Inflammatory macrophage treated with lipopolysaccharide for 4 hours (primary cell): ENCODE measurements around the gene GABPB1.

Experiments used
- DNase-seq: peaks from one replicate; pipeline ENCODE4 v3.0.0-alpha.2; 2020

GABPB1 gene

DNA sequence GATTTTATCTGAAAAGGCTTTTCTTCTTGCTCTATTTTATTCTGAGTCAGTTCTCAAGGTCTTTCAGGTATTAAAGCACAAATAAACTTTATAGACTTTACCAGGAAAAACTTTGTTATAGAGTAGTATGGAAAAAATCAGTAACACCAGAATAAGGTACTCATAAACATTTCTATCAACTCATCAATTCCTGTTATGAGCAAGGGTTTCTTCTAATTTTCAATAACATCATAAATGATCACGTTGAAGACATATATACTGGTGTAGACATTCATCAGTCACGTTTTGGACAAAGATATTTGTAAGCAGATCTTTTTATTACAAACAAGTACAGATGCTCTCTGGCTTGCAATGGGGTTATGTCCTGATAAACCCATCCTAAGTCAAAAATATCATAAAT lies 79.9 kb downstream of the GABPB1 start:
- DNase-seq, result no peak

DNA sequence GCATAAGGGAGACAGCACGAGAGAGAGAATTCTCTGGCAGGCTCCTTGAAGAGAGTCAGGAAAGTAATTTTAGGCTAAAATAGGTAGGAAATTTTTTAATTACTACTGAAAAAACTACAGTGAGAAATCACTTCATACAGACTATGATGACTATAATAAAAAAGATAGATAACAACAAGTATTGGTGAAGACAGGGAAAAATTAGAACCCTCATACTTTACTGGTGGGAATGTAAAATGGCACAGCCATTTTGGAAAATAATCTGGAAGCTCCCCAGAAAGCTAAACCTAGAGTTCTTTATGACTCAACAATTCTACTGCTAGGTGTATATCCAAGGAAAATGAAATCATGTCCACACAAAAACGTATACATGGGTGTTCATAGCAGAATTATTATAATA lies 87.4 kb downstream of the GABPB1 start:
- no peak for DNase-seq

DNA sequence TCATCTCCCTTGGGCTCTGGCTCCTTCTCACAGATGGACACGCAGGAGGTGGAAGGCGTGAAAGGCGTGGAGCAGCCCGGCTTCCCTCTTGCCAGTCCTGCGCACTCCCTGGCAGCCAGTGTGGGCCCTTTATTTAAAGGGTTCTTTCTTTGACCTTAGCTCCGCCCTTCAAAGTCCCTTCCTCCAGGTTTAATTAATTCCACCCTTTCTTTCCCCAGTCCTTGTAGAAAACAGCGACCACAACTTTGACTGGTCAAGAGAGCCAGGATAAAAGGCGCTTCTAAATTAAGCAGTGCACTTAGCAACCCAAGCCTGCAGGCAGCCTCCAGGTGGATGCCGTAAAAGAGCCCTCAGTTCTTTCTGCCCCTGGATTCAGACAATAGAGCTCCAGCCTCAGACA lies 89.4 kb downstream of the GABPB1 start, which contains the start of gene HDC:
Gene HDC, minus strand, starts transcription at position 107 of the 400 bp plus-strand sequence. Its CDS starts 103 bp downstream, at position 4.
- no peak for DNase-seq

DNA sequence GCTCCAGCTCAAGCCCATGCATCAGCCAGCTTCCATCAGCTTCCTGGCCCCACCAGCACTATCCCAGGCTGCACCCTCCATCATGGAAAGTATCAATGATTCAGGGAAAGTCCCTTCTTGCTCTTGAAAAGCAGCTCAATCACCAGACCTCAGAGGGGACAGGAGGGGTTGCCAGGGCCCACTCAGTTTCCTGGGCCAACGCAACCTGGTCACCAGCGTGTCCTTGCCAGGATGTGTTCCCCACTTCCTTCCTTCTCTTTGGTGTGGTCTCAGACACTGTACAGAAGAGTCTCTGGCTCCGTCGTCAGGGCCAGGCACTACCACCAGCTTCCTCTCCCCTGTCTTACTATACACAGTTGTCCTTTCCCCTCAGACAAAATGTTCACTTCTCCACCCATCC lies 92.5 kb downstream of the GABPB1 start:
- peak; percentile 4 for DNase-seq

DNA sequence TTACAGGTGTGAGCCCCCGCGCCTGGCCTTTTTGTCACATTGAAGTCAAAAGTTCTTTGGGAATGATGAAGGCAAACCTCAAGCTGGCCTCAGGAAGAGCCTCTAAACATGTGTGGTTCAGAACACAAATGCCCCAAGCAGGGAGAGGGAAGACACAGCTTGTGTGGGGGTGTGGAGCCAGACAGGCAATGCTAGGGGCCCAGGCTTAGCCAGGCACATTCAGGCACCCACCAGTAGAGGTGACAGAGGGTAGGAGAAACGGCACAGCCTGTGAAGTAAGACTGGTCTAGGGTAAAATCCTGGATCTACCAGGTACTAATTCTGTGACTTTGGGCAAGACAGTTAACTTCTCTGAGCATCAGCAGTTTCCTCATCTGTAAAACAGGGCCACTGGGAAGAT lies 93.0 kb downstream of the GABPB1 start:
- DNase-seq, result no peak

DNA sequence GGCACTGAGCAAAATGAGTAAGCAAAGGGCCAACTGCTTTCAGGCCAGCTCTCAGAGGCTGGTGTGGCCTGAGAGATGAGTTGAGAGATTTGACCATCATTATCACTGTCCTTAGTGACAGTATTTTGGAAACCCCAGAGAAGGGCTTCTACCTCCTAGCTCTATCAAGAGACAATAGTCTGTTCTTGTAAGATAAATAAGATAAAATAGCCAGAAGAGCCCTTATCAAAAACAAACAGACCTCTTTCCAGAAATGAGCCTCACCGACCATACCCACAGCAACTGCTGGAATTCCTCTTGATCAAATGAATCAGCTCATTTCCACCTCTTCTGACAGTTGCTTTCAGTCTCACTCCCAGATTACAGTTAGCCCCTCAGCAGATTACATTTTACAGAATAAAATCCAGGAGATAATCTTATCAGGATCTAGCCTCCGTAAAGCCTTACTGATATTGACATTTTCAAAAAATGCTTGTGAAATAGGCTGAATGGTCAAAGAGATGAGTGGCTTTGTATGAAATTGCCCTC lies 94.0 kb downstream of the GABPB1 start:
- no peak for DNase-seq

DNA sequence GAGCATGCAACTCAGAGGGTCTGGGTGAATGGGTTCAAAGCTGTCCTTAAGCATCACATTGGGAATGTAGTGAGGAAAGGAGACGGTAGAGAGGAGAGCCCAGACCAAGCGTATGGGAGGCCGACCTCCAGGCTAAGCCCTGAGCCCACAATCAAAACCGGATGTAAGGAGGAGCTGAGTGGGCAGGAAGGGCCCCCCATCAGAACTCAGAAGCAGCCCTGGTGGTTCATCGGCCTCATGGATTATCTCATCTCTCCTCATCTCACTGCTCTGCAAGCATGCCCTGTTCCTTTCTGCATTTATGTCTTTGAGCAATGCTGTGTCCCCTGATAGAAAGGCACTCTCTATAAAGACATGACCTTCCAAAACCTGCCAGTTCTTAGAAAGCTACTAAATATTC lies 95.7 kb downstream of the GABPB1 start:
- DNase-seq, result no peak

DNA sequence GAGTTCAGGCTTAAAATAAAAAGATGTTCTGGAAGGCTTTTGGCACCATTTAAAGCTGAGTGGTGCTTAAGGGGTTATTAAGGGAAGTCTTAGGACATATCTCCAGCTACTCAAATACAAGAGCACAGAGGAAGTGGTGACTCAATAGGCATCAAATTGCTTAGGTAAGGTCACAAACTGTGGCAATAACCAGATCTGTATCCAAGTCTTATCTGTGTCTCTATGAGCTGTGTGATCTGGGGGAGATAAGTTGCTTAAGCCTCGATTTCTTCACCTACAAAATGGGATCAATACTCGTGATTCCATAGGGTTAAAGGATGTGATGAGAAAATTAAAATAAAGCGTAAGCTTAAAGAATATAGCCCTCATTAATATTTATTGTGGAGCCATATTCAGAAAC lies 97.1 kb downstream of the GABPB1 start:
- DNase-seq, result peak; percentile 79

DNA sequence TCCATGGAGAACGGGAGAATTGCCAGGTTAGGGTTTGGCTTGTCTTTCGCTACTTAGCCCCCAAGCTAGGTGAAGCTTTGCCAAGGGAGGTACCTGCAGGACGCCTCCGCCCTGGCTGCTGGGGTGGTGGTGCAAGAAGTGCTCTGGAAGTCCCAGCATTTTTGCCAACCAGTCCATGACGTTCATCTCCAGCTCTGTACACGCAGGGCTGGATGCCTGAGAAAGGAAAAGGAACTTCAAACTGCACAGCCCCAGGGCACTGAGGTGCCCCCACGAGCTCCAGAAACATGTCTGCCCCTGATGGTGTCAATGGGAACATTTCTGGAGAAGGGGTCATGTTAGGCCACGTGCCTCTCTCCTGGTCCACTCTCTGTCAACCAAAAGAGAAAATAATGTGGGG lies 97.7 kb downstream of the GABPB1 start:
- DNase-seq, result no peak

DNA sequence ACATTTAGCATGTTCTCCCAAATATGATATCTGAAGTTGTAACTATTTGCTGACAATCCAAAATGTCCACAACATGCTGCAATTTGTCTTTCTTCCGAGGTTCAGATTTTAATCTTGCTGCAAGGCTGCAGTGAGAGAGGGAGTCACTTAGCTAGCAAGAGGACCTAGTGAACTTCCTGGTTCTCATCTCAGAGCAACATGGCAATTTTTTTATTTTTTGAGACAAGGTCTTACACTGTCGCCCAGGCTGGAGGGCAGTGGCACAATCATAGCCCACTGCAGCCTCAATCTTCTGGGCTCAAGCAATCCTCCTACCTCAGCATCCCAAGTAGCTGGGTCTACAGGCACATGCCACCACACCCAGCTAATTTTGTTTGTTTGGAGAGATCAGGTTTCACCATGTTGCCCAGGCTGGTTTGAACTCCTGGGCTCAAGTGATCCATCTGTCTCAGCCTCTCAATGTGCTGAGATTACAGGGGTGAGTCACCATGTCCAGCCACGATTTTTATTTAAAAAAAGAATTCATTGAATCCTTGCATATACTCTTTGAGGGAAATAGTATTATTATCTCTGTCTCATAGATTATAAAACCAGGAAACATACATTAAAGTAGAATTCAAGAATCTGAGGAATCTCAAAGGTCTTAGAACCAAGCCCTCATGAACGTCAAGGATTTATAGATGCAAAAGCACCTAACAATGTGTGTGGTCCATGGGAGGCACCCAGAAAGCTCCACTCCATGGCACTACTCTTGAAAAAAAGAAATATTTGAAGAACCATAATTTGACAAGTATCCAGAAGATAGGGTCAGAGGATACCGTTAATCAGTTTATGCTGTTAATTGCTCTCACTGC lies 98.6 kb downstream of the GABPB1 start:
- no peak for DNase-seq

DNA sequence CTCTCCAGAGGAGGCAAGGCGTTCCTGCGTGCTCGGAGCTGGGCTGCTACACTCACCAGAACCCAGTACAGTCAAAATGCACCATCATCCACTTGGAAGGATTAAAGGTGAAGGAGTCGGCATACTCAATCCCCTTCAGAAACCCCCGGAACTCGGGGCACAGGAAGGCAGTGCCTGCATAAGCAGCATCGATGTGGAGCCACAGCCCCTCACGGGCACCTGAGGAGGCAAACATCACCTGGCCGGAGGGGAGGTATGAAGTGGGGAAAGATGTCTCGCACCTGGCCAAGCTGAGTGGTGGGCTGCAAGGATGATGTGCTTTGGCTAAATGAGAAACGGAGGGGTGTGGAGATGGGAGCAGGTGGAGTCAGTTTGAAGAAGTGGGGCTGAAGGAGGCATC lies 102.4 kb downstream of the GABPB1 start:
- no peak for DNase-seq

DNA sequence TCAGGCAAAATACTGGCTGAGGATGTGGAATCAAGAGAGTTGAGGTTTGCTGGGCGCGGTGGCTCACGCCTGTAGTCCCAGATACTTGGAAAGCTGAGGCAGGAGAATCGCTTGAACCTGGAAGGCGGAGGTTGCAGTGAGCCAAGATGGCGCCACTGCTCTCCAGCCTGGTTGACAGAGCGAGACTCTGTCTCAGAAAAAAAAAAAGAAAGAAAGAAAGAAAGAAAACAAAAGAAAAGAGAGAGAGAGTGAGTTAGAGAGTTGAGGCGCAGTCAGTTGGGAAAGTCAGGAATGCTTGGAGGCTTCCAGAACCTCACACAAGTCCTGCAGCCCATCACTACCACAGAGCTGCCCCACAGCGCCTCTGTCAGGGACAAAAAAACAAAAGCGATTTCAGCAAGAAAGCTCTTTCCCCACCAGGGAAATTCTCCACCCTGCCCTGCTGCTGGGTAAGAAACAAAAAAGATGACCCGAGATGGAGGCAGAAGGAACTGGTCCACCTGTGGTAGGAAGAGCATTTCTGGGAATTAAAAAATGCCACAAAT lies 103.3 kb downstream of the GABPB1 start:
- no peak for DNase-seq

DNA sequence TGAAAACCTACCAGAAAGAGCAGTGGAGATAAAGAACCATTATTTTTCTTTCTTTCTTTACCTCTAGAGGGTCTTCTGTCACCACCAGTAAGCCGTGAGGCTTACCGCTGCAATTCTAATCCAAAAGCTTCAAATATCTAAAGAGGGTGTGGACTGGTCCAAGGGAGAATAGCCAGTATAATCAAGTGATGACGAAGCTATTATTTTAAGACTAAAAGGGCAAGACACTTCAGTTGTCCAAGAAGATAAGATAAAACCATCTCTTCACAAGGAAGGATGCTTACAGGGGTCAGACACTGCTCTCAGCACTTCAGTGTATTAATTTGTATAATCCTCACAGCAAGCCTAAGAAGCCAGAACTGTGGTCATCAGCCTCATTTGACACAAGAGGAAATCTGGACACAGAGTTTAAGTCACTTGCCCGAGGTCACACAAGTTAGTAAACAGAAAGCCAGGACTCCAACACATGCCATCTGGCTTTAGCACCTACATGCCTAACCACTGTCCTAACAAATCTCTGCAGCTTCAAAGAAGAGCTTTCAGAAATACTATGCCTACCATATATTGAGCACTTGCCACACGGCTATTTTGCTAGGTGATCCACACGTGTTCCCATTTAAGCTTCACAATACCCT lies 104.1 kb downstream of the GABPB1 start:
- DNase-seq, result no peak

DNA sequence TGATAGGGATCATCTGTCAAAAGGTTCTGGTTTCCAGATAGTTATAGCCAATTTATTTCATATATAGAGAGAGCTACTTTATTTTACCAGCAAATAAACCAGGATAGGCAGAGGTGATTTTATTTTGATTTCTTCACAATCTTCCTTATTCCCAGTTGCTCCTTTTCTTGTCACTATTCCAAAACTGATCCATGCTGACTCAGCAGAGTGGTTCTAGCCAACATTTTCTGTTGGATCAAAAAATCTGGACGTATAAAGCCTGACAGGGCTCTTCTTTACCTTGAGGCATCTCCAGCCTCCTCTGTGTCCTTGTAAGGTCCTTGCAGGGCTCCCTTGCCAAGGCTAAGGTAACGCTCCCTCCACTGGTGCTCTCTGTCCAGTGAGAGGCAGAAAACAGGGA lies 105.3 kb downstream of the GABPB1 start:
- no peak for DNase-seq

DNA sequence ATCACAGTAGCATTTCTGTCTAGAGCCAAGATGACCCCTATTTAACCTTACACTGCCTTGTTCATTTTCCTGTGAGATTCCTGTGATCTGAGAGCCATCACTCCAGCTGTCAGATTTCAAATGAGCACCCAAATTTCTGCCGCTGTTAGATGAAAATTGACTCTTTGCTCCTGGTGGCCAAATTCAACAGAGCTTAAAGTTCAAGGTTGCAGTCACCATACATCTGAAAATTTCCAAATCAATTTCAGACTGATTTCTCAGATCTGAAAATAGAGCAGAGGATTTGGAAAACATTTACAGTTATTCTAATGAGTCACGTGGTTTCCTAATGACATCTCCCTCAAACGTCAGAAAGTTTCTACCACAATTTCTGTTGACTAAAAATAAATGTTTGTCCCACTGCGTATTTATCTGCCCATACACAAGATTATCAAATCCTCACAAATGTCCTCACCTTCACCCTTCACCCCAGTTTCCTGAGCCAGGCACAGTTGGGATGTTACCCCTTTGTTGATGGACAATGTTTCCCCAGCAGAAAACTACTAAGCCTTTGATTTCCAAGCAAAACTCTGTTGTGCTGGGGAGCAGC lies 105.9 kb downstream of the GABPB1 start:
- DNase-seq, result peak; percentile 43

DNA sequence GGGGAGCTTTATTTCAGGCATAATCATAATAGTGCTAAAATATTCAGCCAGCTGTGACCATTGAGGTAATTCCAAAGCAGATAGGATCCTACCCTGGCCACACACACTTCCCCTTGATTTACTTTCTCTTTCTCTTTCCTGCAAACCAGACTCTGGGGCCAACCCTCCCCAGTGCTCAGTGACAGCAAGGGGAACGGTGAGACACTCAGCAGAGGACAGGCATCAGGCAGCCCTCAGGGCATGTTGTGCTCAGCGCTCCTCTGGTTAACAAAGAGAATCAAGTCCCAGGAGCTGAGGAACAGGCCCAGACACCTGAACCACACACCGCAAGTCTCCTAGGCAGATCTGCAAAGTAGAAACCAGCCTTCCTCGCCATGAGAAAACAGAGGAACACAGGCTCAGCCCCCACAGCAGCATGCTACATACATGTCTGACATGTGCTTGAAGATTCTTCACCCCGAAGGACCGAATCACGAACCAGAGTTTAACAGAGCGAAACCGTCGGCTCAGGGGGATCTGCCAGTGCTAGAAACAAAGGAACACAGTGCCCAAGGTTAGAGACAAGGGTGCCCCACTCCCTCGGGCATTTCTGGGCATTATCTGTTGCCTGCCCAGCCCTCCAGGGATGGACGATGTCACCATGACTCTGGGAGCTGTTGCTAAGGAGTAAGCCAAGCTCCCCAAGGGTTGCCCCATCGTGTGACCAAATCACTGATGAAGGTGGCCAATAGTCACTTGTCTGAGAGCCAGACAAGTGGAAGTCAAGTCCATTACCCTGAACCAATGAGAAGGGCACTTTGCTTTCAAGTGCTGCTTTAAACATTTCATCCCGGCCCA lies 107.0 kb downstream of the GABPB1 start:
- peak; percentile 86 for DNase-seq

DNA sequence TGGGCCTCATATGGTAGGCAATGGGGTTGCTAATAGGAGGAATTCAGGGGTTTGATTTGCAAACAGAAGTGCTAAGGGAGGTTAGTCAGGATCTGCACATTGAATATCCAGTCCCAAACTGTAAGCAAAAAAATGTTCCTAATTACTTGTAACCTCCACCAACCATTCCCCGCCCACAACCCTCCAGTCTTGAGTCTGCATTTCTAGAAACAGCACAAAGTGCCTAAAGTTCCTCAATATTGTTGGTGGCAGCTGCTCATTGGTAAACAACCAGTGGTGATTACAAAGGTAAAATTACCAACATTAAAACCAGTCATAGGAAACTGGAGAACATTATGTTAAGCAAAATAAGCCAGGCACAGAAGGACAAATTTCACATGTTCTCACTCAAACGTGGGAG lies 108.4 kb downstream of the GABPB1 start:
- peak; percentile 52 for DNase-seq

DNA sequence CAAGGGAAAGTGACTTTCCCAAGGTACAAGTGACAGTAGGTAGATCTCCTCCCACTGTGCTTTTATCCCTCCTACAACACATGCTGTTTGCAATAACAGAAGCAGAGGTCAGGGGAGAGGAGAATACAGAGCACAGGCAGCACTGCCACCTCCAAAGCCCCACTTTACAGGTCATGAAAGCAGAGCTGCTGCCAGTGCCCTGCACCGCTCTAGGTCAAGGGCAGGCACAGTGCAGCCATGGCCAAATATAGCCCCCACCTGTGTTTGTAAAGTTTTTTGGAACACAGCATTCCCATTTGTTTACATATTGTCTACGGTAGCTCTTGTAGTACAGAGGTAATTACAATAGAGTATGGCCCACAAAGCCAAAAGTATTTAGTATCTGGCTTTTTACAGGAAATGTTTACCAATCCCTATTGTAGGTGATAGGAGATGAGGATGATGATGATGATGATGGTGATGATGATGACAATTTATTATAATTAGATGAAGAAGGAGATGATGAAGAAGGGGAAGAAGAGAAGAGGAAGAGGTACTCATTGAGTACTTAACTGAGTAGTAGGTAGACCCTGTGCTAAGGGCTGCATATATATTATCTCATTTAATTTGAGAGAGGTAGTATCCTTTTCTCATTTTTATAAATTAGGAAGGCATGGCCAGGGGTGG lies 109.9 kb downstream of the GABPB1 start:
- no peak for DNase-seq

DNA sequence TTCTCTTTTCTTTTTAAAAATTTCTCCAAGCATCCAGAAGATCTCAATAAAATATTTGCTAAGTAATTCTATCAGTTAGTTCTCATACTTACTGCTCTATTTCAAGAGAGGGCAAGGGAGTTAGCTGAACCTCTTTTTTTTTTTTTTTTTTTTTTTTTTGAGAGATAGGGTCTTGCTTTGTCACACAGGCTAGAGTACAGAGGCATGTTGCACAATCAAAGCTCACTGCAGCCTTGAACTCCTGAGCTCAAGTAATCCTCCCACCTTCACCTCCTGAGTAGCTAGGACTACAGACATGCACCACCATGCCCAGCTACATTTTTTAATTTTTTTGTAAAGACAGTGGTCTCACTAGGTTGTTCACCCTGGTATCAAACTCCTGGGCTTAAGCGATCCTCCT lies 110.8 kb downstream of the GABPB1 start:
- DNase-seq, result no peak

DNA sequence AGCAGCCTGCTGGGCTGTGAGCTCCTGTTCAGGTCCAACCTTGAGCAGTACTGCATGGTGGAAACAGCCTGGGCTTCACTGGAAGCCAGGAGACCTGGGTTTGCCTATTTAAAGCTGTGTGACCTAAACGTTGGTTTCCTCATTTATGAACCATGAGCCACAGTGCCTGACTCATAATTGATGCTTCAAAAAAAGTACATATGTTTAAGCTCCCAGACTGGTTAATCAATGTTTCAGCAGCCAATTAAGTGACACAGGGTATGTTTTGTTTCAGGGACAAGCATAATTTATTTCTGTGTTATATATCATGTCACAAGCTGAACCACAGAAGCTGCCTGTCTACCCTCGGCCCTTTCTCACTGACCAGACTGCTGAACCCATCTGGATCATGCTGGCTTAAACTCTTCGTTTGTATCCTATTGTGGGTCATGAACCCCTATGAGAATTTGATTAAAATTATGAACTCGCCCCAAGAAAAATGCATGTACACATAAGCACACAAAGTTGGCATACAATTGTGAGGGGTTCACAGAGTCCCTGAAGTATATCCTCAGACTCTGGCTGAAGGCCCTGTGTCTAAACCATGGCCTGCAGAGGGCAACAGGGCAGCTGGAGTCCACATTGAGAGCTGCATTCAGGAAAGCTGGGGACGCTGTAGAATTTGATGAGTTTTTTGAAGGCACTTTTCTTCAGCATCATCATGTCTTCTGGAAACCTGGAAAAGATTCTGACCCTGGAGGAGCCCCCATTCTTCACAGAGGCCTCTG lies 113.1 kb downstream of the GABPB1 start:
- DNase-seq, result peak; percentile 21

DNA sequence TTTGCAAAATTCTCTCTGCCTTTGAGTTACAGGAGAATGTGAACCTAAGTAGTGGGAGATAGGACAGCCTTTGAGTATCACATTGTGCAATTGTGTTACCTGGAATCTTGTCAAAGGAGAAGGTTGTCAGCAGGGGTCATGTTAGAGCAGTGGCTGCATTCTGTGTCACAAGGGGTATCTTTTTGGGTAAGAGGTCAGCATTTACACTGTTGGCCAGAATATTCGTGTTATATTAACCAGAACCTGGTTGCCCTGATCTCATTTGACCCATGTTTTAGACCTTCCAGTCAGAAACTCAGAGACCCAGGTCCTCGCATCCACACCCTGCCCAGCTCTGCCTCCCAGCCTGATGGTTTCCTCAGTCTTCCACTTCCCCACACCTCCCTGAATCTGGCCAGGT lies 116.7 kb downstream of the GABPB1 start:
- no peak for DNase-seq
